Gastroesophageal sphincter (tissue), 4 donors: ENCODE measurements around the gene CACFD1. TPM values are rescaled to one million over a fixed set of nuclear protein-coding genes. Genes with fewer than 3 reads are reported as not detected.
A peak's percentile ranks its signal among the peaks of the same experiment; 100 is the strongest.

Experiments
- ATAC-seq: fragments of 150-250 bp; one replicate; pipeline ENCODE4 v1.9.1; 2016; ENCODE audit warnings: mild to moderate bottlenecking, moderate library complexity
- H3K27ac ChIP-seq, 4 donors: fragments of 200-600 bp; sonication (generic) in 3 of 4; 1 replicate in 3 of 4; 2 replicates in 1 of 4; pipeline ENCODE4 v1.5.1; 2016 to 2019
- H3K27me3 ChIP-seq: fragments of 200-600 bp; sonication (generic); one replicate; pipeline ENCODE4 v1.5.1; 2019
- H3K36me3 ChIP-seq, 2 donors: fragments of 200-600 bp; sonication (generic); one replicate each; pipeline ENCODE4 v1.5.1; 2019; ENCODE audit warnings: control low read depth in 1 of 2
- H3K4me1 ChIP-seq, 3 donors: fragments of 200-600 bp; sonication (generic); 1 replicate in 2 of 3; 2 replicates in 1 of 3; pipeline ENCODE4 v1.5.1; 2016 to 2019; ENCODE audit warnings: control low read depth in 2 of 3
- H3K4me3 ChIP-seq, 2 donors: fragments of 200-600 bp; sonication (generic); one replicate each; pipeline ENCODE4 v1.5.1; 2019; ENCODE audit warnings: mild to moderate bottlenecking in 1 of 2, moderate library complexity in 1 of 2
- H3K9me3 ChIP-seq, 3 donors: fragments of 200-600 bp; sonication (generic); one replicate each; pipeline ENCODE4 v1.5.1; 2017 to 2019; ENCODE audit warnings: control low read depth in 2 of 3
- CTCF ChIP-seq, 4 experiments: fragments of 200-600 bp in 2 of 4; fragments of 450-650 bp in 2 of 4; sonication (generic) in 1 of 4; IDR thresholded peaks; one replicate each; pipeline ENCODE4 v1.5.1; 2017 to 2019; ENCODE audit warnings: antibody characterized with exemption in 4 of 4, mild to moderate bottlenecking in 2 of 4, moderate library complexity in 2 of 4
- EP300 ChIP-seq: sonication (generic); formaldehyde crosslinking; IDR thresholded peaks from one replicate; pipeline ENCODE4 v1.6.1; 2017; ENCODE audit warnings: antibody characterized with exemption, mild to moderate bottlenecking
- POLR2A ChIP-seq, 2 donors: fragments of 450-650 bp; IDR thresholded peaks; one replicate each; pipeline ENCODE4 v1.6.1; 2017; ENCODE audit warnings: antibody characterized with exemption in 2 of 2, mild to moderate bottlenecking in 2 of 2, moderate library complexity in 1 of 2
- POLR2AphosphoS5 ChIP-seq: sonication (generic); formaldehyde crosslinking; IDR thresholded peaks from one replicate; pipeline ENCODE4 v1.6.1; 2017; ENCODE audit warnings: antibody characterized with exemption
- WGBS, 2 donors: methylation state at CpG; one replicate each; pipeline ENCODE4 v1.1.5; 2018; ENCODE audit warnings: low coverage in 1 of 2; 5-methylcytosine and 5-hydroxymethylcytosine counted together
- total RNA-seq, 4 donors: library from RNA; depleted of rRNA; stranded (reverse); fragments of >200 nt; gene quantifications; one replicate each; pipeline ENCODE4 v1.1.0, GENCODE V29; 2016

CACFD1 gene
- total RNA-seq, 4 donors from 2014 or later, result 15.3 to 22.3 (median 16.0) TPM

GRCh38 chr9:133476036-133476931, 16.5 kb downstream of the CACFD1 start:
- Histone ChIP-seq H3K4me1 (peaks cover 0 to 23% (median 11%) of the 10 kb centered on the region in 3 donors), H3K27me3 (no peaks in the 10 kb centered on the region), H3K9me3 (no peaks in the 10 kb centered on the region), H3K36me3 (peaks cover 0 to 21% of the 10 kb centered on the region in 2 donors), H3K4me3 (no peak overlapping the region), H3K27ac (no peak overlapping the region)
- 73% methylated on average over 2 of the region's 27 CpGs; no CpG with 5 or more reads in 1 of the 2 donors for WGBS, 2 donors
- ATAC-seq, result no peak
- TF ChIP-seq CTCF (IDR thresholded peaks at IDR 0.05) (no peak), EP300 (no peak), POLR2AphosphoS5 (no peak), POLR2A (IDR thresholded peaks at IDR 0.05) (no peak)

- no peak for TF ChIP-seq CTCF (IDR thresholded peaks at IDR 0.05)
- TF ChIP-seq POLR2A (IDR thresholded peaks at IDR 0.05), result no peak
- TF ChIP-seq POLR2AphosphoS5, result no peak
- TF ChIP-seq EP300, result no peak
- Histone ChIP-seq H3K36me3 (peaks cover 0 to 21% of the 10 kb centered on the region in 2 donors), H3K4me3 (no peak overlapping the region), H3K4me1 (peaks cover 0 to 23% (median 11%) of the 10 kb centered on the region in 3 donors), H3K9me3 (no peaks in the 10 kb centered on the region), H3K27me3 (no peaks in the 10 kb centered on the region), H3K27ac (no peak overlapping the region)
- no peak for ATAC-seq
- WGBS, 2 donors, result no CpG with 5 or more reads among the region's 21 CpGs
Observed at GRCh38 chr9:133476941-133477340, 17.2 kb downstream of the CACFD1 start.

- no peak for TF ChIP-seq CTCF (IDR thresholded peaks at IDR 0.05)
- no peak for TF ChIP-seq POLR2A (IDR thresholded peaks at IDR 0.05)
- no peak for TF ChIP-seq EP300
- H3K9me3 ChIP-seq, result no peaks in the 10 kb centered on the region
- no peak for ATAC-seq
- H3K4me1 ChIP-seq, result peaks cover 0 to 23% (median 11%) of the 10 kb centered on the region in 3 donors
- no peak overlapping the region for H3K27ac ChIP-seq
- H3K27me3 ChIP-seq, result no peaks in the 10 kb centered on the region
- WGBS, 2 donors, result 95 to 100% methylated on average over 4 of the region's 4 CpGs
- H3K4me3 ChIP-seq, result no peak overlapping the region
- peaks cover 0 to 21% of the 10 kb centered on the region in 2 donors for H3K36me3 ChIP-seq
Observed at GRCh38 chr9:133477461-133477860, 17.7 kb downstream of the CACFD1 start.

GRCh38 chr9:133477992-133478850, 18.4 kb downstream of the CACFD1 start:
- TF ChIP-seq CTCF (IDR thresholded peaks at IDR 0.05) (no peak), EP300 (no peak), POLR2A (IDR thresholded peaks at IDR 0.05) (no peak), POLR2AphosphoS5 (no peak)
- ATAC-seq, result peak; percentile 13
- peaks cover 0 to 21% of the 10 kb centered on the region in 2 donors for H3K36me3 ChIP-seq
- no CpG with 5 or more reads among the region's 17 CpGs for WGBS, 2 donors
- no peaks in the 10 kb centered on the region for H3K27me3 ChIP-seq
- H3K4me3 ChIP-seq, result peak overlapping the region; percentile 32 to 62
- no peaks in the 10 kb centered on the region for H3K9me3 ChIP-seq
- H3K27ac ChIP-seq, result peak overlapping the region in 3 of 4 donors; percentile 66 to 74 (median 68)
- peaks cover 0 to 23% (median 11%) of the 10 kb centered on the region in 3 donors for H3K4me1 ChIP-seq
